MM.1S (cell line): ENCODE results near the gene IL36B.

Experiments
- DNase-seq: peaks from one replicate; pipeline ENCODE4 v3.0.0-alpha.2; 2015
- H2AFZ ChIP-seq: fragments of 300-600 bp; sonication (generic); 2 replicates; pipeline ENCODE4 v1.6.0; 2016; ENCODE audit warnings: antibody characterized with exemption, low read length
- H3F3A ChIP-seq: fragments of 300-600 bp; sonication (generic); 2 replicates; pipeline ENCODE4 v1.6.1; 2016; ENCODE audit warnings: mild to moderate bottlenecking, antibody characterized with exemption, low read length, moderate library complexity, mixed read lengths; ENCODE audit not compliant: insufficient read depth
- H3K27ac ChIP-seq: fragments of 300-600 bp; sonication (generic); 2 replicates; pipeline ENCODE4 v1.5.1; 2016; ENCODE audit warnings: mild to moderate bottlenecking, low read length
- H3K27me3 ChIP-seq: fragments of 300-600 bp; sonication (generic); replicated peaks from 2 replicates; pipeline ENCODE4 v1.6.0; 2016; ENCODE audit warnings: low read length; ENCODE audit not compliant: insufficient read depth
- H3K36me3 ChIP-seq: fragments of 300-600 bp; sonication (generic); replicated peaks from 2 replicates; pipeline ENCODE4 v1.6.1; 2016; ENCODE audit warnings: mild to moderate bottlenecking, low read length, mixed read lengths; ENCODE audit not compliant: insufficient read depth
- H3K4me1 ChIP-seq: fragments of 300-600 bp; sonication (generic); 2 replicates; pipeline ENCODE4 v1.6.1; 2016; ENCODE audit warnings: low read length, mixed read lengths
- H3K4me2 ChIP-seq: fragments of 300-600 bp; sonication (generic); 2 replicates; pipeline ENCODE4 v1.6.0; 2016; ENCODE audit warnings: low read depth, low read length
- H3K4me3 ChIP-seq: fragments of 300-600 bp; sonication (generic); 2 replicates; pipeline ENCODE4 v1.5.1; 2016; ENCODE audit warnings: low read length, mixed read lengths
- H3K79me2 ChIP-seq: fragments of 300-600 bp; sonication (generic); 2 replicates; pipeline ENCODE4 v1.6.1; 2016; ENCODE audit warnings: mixed run types, low read length, mixed read lengths
- H3K9ac ChIP-seq: fragments of 300-600 bp; sonication (generic); 2 replicates; pipeline ENCODE4 v1.6.1; 2016; ENCODE audit warnings: low read length, mixed read lengths
- H3K9me2 ChIP-seq: fragments of 300-600 bp; sonication (generic); replicated peaks from 2 replicates; pipeline ENCODE4 v1.6.1; 2016; ENCODE audit warnings: mild to moderate bottlenecking, low read length, mixed read lengths; ENCODE audit not compliant: insufficient read depth
- H3K9me3 ChIP-seq: fragments of 300-600 bp; sonication (generic); replicated peaks from 2 replicates; pipeline ENCODE4 v1.6.1; 2016; ENCODE audit warnings: mild to moderate bottlenecking, low read length, mixed read lengths; ENCODE audit not compliant: insufficient read depth
- H4K20me1 ChIP-seq: fragments of 300-600 bp; sonication (generic); 2 replicates; pipeline ENCODE4 v1.6.1; 2016; ENCODE audit warnings: mild to moderate bottlenecking, low read length, moderate library complexity, mixed read lengths; ENCODE audit not compliant: insufficient read depth
- CTCF ChIP-seq: fragments of 300-600 bp; sonication (generic); IDR thresholded peaks from 2 replicates; pipeline ENCODE4 v1.5.1; 2016; ENCODE audit warnings: antibody characterized with exemption, low read length, mixed read lengths
- EZH2 ChIP-seq: fragments of 300-600 bp; sonication (generic); optimal IDR thresholded peaks from 2 replicates; pipeline ENCODE3; 2017; ENCODE audit warnings: low read depth, mild to moderate bottlenecking, antibody characterized with exemption, low read length, mixed read lengths
- EZH2phosphoT487 ChIP-seq: fragments of 300-600 bp; sonication (generic); IDR thresholded peaks from 2 replicates; pipeline ENCODE4 v1.6.1; 2018; ENCODE audit warnings: antibody characterized with exemption, low read length

IL36B gene

GRCh38 chr2:113015655-113016054, 37.0 kb downstream of the IL36B start:
- Histone ChIP-seq H3K4me1 (peaks cover 8% of the 10 kb centered on the region; the same call in 1 of the 2 replicates), H3K79me2 (no peaks in the 10 kb centered on the region), H3K27me3 (no peaks in the 10 kb centered on the region), H2AFZ (no peak overlapping the region), H3K9me3 (no peaks in the 10 kb centered on the region), H3K4me2 (no peak overlapping the region), H3K9me2 (0 out of 2 replicates have a peak, but pooled peaks cover 3% of the 10 kb centered on the region), H4K20me1 (no peaks in the 10 kb centered on the region), H3K27ac (no peak overlapping the region), H3K9ac (no peak overlapping the region), H3K4me3 (no peak overlapping the region), H3F3A (no peaks in the 10 kb centered on the region), H3K36me3 (no peaks in the 10 kb centered on the region)
- DNase-seq = no peak
- no peak for TF ChIP-seq EZH2phosphoT487
- TF ChIP-seq EZH2 = no peak
- TF ChIP-seq CTCF = no peak

GRCh38 chr2:113015042-113015441, 37.6 kb downstream of the IL36B start:
- no peaks in the 10 kb centered on the region for H4K20me1 ChIP-seq
- H3K4me2 ChIP-seq = no peak overlapping the region
- no peaks in the 10 kb centered on the region for H3K9me3 ChIP-seq
- TF ChIP-seq CTCF (no peak), EZH2phosphoT487 (no peak), EZH2 (no peak)
- no peaks in the 10 kb centered on the region for H3K36me3 ChIP-seq
- 0 out of 2 replicates have a peak, but pooled peaks cover 3% of the 10 kb centered on the region for H3K9me2 ChIP-seq
- no peak for DNase-seq
- H3K27me3 ChIP-seq = no peaks in the 10 kb centered on the region
- H3K4me1 ChIP-seq = peaks cover 12% of the 10 kb centered on the region
- H3F3A ChIP-seq = peaks cover 2% of the 10 kb centered on the region; the same call in 1 of the 2 replicates
- no peaks in the 10 kb centered on the region for H3K79me2 ChIP-seq
- no peak overlapping the region for H3K4me3 ChIP-seq
- no peak overlapping the region for H2AFZ ChIP-seq
- no peak overlapping the region for H3K27ac ChIP-seq
- no peak overlapping the region for H3K9ac ChIP-seq

GRCh38 chr2:113014067-113014466, 38.6 kb downstream of the IL36B start:
- H3K36me3 ChIP-seq = no peaks in the 10 kb centered on the region

More at GRCh38 chr2:113014067-113014466, 38.6 kb downstream of the IL36B start:
- Histone ChIP-seq H3K27me3 (no peaks in the 10 kb centered on the region), H3K4me2 (no peak overlapping the region), H3K27ac (no peak overlapping the region), H3F3A (peaks cover 10% of the 10 kb centered on the region; the same call in 1 of the 2 replicates), H3K4me1 (peaks cover 21% of the 10 kb centered on the region), H3K9me2 (0 out of 2 replicates have a peak, but pooled peaks cover 3% of the 10 kb centered on the region), H3K9me3 (no peaks in the 10 kb centered on the region), H3K4me3 (no peak overlapping the region), H4K20me1 (no peaks in the 10 kb centered on the region), H3K9ac (no peak overlapping the region), H3K79me2 (no peaks in the 10 kb centered on the region), H2AFZ (no peak overlapping the region)
- TF ChIP-seq CTCF = no peak
- TF ChIP-seq EZH2phosphoT487 = no peak
- no peak for TF ChIP-seq EZH2
- DNase-seq = no peak
